HG02938 (cell line): ENCODE data around the gene COQ8A.
A peak's percentile ranks its signal among the peaks of the same experiment; 100 is the strongest.
"Not testable (repeated sequence)": the region's sequence is repeated elsewhere in the genome, so short reads cannot be mapped to it uniquely, and the experiment has no call there.

Experiments
- ATAC-seq: cut with Tn5 transposase; IDR thresholded peaks from one replicate; pipeline ENCODE4 v1.9.1; 2021; ENCODE audit warnings: mild to moderate bottlenecking, moderate library complexity; ENCODE audit not compliant: unreplicated experiment

The COQ8A gene

GRCh38 chr1:226983247-226983991 lies 43.3 kb downstream of the COQ8A start:
- no peak for ATAC-seq

GRCh38 chr1:226983992-226984364 lies 43.9 kb downstream of the COQ8A start:
- ATAC-seq, result no peak

GRCh38 chr1:226984521-226985238 lies 44.6 kb downstream of the COQ8A start:
- no peak for ATAC-seq

GRCh38 chr1:226985239-226985838 lies 45.2 kb downstream of the COQ8A start:
- ATAC-seq, result no peak

- no peak for ATAC-seq
These were observed 45.9 kb downstream of the COQ8A start for GRCh38 chr1:226985839-226986463.

GRCh38 chr1:226986496-226987178 lies 46.5 kb downstream of the COQ8A start:
- ATAC-seq, result no peak

- no peak for ATAC-seq
These were observed 47.1 kb downstream of the COQ8A start for GRCh38 chr1:226987179-226987536.

- no peak for ATAC-seq
These were observed 47.7 kb downstream of the COQ8A start for GRCh38 chr1:226987623-226988333.

- no peak for ATAC-seq
These were observed 48.2 kb downstream of the COQ8A start for GRCh38 chr1:226988334-226988666.

GRCh38 chr1:226989085-226989920 lies 49.2 kb downstream of the COQ8A start:
- ATAC-seq, result no peak

GRCh38 chr1:226990133-226990716 lies 50.1 kb downstream of the COQ8A start:
- ATAC-seq, result peak; percentile 58

GRCh38 chr1:226991920-226992319 lies 51.8 kb downstream of the COQ8A start:
- no peak for ATAC-seq

- ATAC-seq, result no peak
These were observed 53.9 kb downstream of the COQ8A start for GRCh38 chr1:226993814-226994585.

- no peak for ATAC-seq
These were observed 54.7 kb downstream of the COQ8A start for GRCh38 chr1:226994586-226995364.

- ATAC-seq, result peak; percentile 97
These were observed 55.6 kb downstream of the COQ8A start for GRCh38 chr1:226995365-226996332.

GRCh38 chr1:226999579-226999978 lies 59.5 kb downstream of the COQ8A start:
- not testable (repeated sequence) for ATAC-seq
